Esophagus squamous epithelium (tissue), 5 donors: ENCODE results near the gene RAB8B. TPM values are rescaled to one million over a fixed set of nuclear protein-coding genes. Genes with fewer than 3 reads are reported as not detected.

ENCODE experiments used
- DNase-seq: peaks from one replicate; lab custom pipeline; 2025; lab: John Stamatoyannopoulos, UW
- H3K27ac ChIP-seq, 4 donors: fragments of 200-600 bp; sonication (generic); one replicate each; pipeline ENCODE4 v1.5.1; 2016 to 2019; ENCODE audit warnings: mild to moderate bottlenecking in 1 of 4
- H3K27me3 ChIP-seq, 4 donors: fragments of 200-600 bp; sonication (generic); 1 replicate in 3 of 4; 2 replicates in 1 of 4; pipeline versions ENCODE4 v1.5.1 to v1.6.0; 2017 to 2021; ENCODE audit warnings: antibody characterized with exemption in 1 of 4
- H3K36me3 ChIP-seq, 3 donors: fragments of 200-600 bp; sonication (generic); one replicate each; pipeline ENCODE4 v1.5.1; 2016 to 2019
- H3K4me1 ChIP-seq, 3 donors: fragments of 200-600 bp; sonication (generic); one replicate each; pipeline ENCODE4 v1.5.1; 2017 to 2019
- H3K4me3 ChIP-seq, 4 donors: fragments of 200-600 bp; sonication (generic); 1 replicate in 3 of 4; 2 replicates in 1 of 4; pipeline ENCODE4 v1.5.1; 2016 to 2019; ENCODE audit warnings: mild to moderate bottlenecking in 2 of 4, moderate library complexity in 1 of 4
- H3K9me3 ChIP-seq, 3 donors: fragments of 200-600 bp; sonication (generic); one replicate each; pipeline ENCODE4 v1.5.1; 2016 to 2019
- POLR2A ChIP-seq, 4 donors: fragments of 450-650 bp; IDR thresholded peaks; one replicate each; pipeline ENCODE4 v1.6.1; 2017; ENCODE audit warnings: antibody characterized with exemption in 4 of 4, mild to moderate bottlenecking in 4 of 4, moderate library complexity in 3 of 4
- WGBS, 2 donors: methylation state at CpG; one replicate each; pipeline ENCODE4 v1.1.5; 2018; 5-methylcytosine and 5-hydroxymethylcytosine counted together
- intact Hi-C: fragments of 100-400 bp; cut with DNase I; formaldehyde crosslinking; loops from one replicate; pipeline ENCODE4 v1.15.0; 2022
- total RNA-seq, 4 donors: library from RNA; depleted of rRNA; stranded (reverse); fragments of >200 nt; gene quantifications; one replicate each; pipeline ENCODE4 v1.1.0, GENCODE V29; 2016
- TF ChIP-seq, protein P1 (sequence below), 6 experiments: fragments of 450-650 bp in 4 of 6; fragments of 200-600 bp in 2 of 6; sonication (generic) in 2 of 6; IDR thresholded peaks; one replicate each; pipeline ENCODE4 v1.5.1; 2016 to 2019; ENCODE audit warnings: antibody characterized with exemption in 6 of 6, mild to moderate bottlenecking in 4 of 6, moderate library complexity in 4 of 6
- donor health status: DM: yes; HTN: yes; CAD: no.

Gene RAB8B
- total RNA-seq, 4 donors from 2014 or later = 3.1 to 22.7 (median 10.0) TPM

GRCh38 chr15:63221346-63221745 lies 31.9 kb downstream of the RAB8B start:
- no peak for DNase-seq
- H3K4me3 ChIP-seq = no peak overlapping the region
- intact Hi-C loops = no loop called here
- peak overlapping the region in 3 of 4 donors; percentile 39 to 63 (median 43) for H3K27ac ChIP-seq
- H3K9me3 ChIP-seq = no peaks in the 10 kb centered on the region
- 35 to 36% methylated on average over 3 of the region's 3 CpGs for WGBS, 2 donors
- H3K36me3 ChIP-seq = no peaks in the 10 kb centered on the region
- no peaks in the 10 kb centered on the region for H3K27me3 ChIP-seq
- H3K4me1 ChIP-seq = peaks cover 0 to 41% (median 17%) of the 10 kb centered on the region in 3 donors
- TF ChIP-seq POLR2A (IDR thresholded peaks at IDR 0.05) = no peak
- TF ChIP-seq, protein P1, sequence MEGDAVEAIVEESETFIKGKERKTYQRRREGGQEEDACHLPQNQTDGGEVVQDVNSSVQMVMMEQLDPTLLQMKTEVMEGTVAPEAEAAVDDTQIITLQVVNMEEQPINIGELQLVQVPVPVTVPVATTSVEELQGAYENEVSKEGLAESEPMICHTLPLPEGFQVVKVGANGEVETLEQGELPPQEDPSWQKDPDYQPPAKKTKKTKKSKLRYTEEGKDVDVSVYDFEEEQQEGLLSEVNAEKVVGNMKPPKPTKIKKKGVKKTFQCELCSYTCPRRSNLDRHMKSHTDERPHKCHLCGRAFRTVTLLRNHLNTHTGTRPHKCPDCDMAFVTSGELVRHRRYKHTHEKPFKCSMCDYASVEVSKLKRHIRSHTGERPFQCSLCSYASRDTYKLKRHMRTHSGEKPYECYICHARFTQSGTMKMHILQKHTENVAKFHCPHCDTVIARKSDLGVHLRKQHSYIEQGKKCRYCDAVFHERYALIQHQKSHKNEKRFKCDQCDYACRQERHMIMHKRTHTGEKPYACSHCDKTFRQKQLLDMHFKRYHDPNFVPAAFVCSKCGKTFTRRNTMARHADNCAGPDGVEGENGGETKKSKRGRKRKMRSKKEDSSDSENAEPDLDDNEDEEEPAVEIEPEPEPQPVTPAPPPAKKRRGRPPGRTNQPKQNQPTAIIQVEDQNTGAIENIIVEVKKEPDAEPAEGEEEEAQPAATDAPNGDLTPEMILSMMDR (IDR thresholded peaks at IDR 0.05) = no peak

DNA sequence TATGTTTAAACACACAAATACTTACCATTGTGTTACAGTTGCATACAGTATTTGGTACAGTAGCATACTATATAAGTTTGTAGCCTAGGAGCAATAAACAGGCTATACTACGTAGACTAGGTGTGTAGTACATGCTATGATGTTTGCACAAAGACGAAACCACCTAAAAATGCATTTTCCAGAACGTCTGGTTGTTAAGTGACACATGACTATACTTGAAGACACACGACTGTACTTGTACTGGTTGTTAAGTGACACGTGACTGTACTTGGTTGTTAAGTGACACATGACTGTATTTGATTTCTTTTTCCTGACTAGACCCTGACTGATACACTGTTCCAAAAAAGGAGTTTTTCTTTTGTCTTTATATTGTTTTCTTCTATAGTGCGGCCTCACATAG lies 34.1 kb downstream of the RAB8B start:
- TF ChIP-seq, protein P1 (IDR thresholded peaks at IDR 0.05) = no peak
- no peak for TF ChIP-seq POLR2A (IDR thresholded peaks at IDR 0.05)
- Histone ChIP-seq H3K27ac (no peak overlapping the region), H3K4me3 (no peak overlapping the region), H3K9me3 (no peaks in the 10 kb centered on the region), H3K36me3 (no peaks in the 10 kb centered on the region), H3K4me1 (peaks cover 0 to 43% (median 17%) of the 10 kb centered on the region in 3 donors), H3K27me3 (no peaks in the 10 kb centered on the region)
- intact Hi-C loops = no loop called here
- DNase-seq = no peak
- WGBS, 2 donors = 50 to 53% methylated on average over 6 of the region's 6 CpGs

GRCh38 chr15:63225381-63225780 lies 36.0 kb downstream of the RAB8B start:
- WGBS, 2 donors = 91 to 95% methylated on average over 3 of the region's 3 CpGs
- Histone ChIP-seq H3K27me3 (no peaks in the 10 kb centered on the region), H3K4me3 (no peak overlapping the region), H3K4me1 (peaks cover 0 to 34% (median 18%) of the 10 kb centered on the region in 3 donors), H3K36me3 (no peaks in the 10 kb centered on the region), H3K27ac (no peak overlapping the region), H3K9me3 (no peaks in the 10 kb centered on the region)
- intact Hi-C loops = no loop called here
- TF ChIP-seq, protein P1 (IDR thresholded peaks at IDR 0.05) = no peak
- TF ChIP-seq POLR2A (IDR thresholded peaks at IDR 0.05) = no peak
- DNase-seq = no peak

DNA sequence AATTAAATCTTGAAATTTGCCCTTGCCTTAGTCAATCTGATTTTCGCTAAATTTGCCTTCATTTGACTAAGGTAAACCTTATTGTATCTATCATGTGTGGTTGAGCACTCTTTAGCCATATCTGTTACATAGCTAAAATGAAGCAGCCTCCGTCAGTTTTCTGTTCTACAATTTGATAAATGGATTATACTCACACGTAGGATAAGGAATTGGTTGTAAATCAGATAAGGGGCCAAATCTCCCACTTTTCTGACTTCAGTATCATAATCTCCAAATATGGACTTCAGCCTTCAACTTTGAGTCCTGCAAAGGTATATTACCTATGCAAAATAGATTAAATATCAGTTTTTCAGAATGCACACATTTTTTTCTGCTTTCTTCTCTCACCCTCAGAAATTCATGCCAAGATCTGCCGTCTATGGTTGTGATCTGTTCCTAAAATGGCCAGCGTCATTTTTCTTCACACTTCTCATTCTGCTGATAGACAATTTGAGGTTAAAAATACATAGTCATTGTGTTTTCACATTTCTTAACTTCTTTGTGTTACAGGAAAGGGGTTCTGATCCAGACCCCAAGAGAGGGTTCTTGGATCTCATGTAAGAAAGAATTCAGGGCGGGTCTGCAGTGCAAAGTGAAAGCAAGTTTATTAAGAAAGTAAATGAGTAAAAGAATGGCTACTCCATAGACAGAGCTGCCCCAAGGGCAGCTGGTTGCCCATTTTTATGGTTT lies 36.9 kb downstream of the RAB8B start:
- H3K27ac ChIP-seq = peak overlapping the region in 1 of 4 donors; percentile 14
- no peak overlapping the region for H3K4me3 ChIP-seq
- WGBS, 2 donors = 82 to 85% methylated on average over 6 of the region's 6 CpGs
- no peaks in the 10 kb centered on the region for H3K27me3 ChIP-seq
- H3K4me1 ChIP-seq = peaks cover 0 to 25% (median 12%) of the 10 kb centered on the region in 3 donors
- TF ChIP-seq POLR2A (IDR thresholded peaks at IDR 0.05) = no peak
- TF ChIP-seq, protein P1 (IDR thresholded peaks at IDR 0.05) = no peak
- no peak for DNase-seq
- no peaks in the 10 kb centered on the region for H3K9me3 ChIP-seq
- intact Hi-C loops = no loop called here
- no peaks in the 10 kb centered on the region for H3K36me3 ChIP-seq

DNA sequence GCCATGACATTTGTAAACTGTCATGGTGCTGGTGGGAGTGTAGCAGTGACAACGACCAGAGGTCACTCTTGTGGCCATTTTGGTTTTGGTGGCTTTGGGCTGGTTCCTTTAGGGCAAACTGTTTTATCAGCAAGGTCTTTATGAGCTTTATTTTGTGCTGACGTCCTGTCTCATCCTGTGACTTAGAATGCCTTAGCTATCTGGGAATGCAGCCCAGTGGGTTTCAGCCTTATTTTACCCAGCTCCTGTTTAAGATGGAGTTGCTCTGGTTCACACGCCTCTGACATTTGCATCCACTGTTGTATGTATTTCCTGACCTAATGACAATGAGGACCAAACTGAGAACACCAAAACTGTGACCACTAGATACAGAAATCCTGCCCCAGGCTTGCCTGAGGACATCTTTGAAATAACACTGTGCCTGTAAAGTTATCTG lies 37.6 kb downstream of the RAB8B start:
- no peaks in the 10 kb centered on the region for H3K27me3 ChIP-seq
- no peak overlapping the region for H3K4me3 ChIP-seq
- TF ChIP-seq, protein P1 (IDR thresholded peaks at IDR 0.05) = no peak
- TF ChIP-seq POLR2A (IDR thresholded peaks at IDR 0.05) = no peak
- intact Hi-C loops = no loop called here
- no peaks in the 10 kb centered on the region for H3K36me3 ChIP-seq
- peak overlapping the region in 1 of 4 donors; percentile 14 for H3K27ac ChIP-seq
- whole genome bisulfite sequencing, 2 donors = 50 to 75% methylated on average over 1 to 3 of the region's 3 CpGs
- no peaks in the 10 kb centered on the region for H3K9me3 ChIP-seq
- DNase-seq = no peak
- H3K4me1 ChIP-seq = peaks cover 0 to 24% (median 5%) of the 10 kb centered on the region in 3 donors
